Lung microvascular endothelial cell (primary cell): ENCODE data around the gene NSD2. TPM values are rescaled to one million over a fixed set of nuclear protein-coding genes. Genes with fewer than 3 reads are reported as not detected.
A peak's percentile ranks its signal among the peaks of the same experiment; 100 is the strongest.

ENCODE experiments used
- DNase-seq, 2 donors: peaks; one replicate each; pipeline versions ENCODE4 v3.0.0 to v3.0.0-alpha.2; 2010; ENCODE audit warnings: low read depth in 2 of 2
- total RNA-seq: library from RNA; depleted of rRNA; stranded (reverse); fragments of >200 nt; gene quantifications from 2 replicates; pipeline ENCODE4 v1.2.1, GENCODE V29; 2014

Gene NSD2
- total RNA-seq, 1 donor from 2014 or later = 32.7 TPM

- no peak for DNase-seq
These were observed 99.7 kb downstream of the NSD2 start for GRCh38 chr4:1970926-1971325.

GRCh38 chr4:1971456-1972200 lies 100.4 kb downstream of the NSD2 start:
- no peak for DNase-seq

DNA sequence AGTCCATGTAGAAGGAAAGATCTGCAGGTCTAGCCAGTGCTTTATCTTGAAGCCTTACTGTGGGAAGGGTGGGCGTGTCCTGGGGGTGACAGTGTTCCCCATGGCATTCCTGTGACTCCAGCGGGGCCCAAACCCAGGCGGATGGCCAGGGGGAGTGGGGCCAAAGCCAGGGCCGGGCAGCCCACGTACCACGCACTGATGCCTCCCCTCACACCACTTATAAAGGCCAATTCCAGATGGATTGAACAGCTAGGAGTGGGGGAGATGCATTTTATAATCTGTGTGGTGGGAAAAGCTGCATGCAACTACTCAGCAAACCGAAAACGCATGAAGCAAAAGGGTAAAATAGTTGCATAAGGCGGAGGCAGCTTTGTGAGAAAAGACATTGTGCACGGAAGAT lies 101.2 kb downstream of the NSD2 start:
- no peak for DNase-seq

DNA sequence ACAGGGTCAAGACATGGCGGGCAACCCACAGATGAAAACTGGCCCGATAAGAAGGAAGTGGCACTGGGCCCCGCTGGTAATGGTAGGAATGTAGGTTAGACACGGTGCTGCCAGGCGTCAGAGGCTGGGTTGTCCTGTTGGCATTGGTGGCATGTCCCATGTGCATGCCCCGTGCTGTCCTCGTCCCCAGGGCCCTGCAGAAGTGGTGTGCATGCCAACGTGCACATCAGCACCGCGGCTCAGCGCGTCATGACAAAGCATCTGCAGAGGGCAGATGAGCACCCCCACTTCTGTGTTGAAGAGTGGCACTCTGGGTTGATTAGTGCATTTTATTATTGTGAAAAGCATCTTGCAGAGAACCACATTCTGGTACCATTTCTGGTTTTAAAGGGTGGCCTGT lies 102.0 kb downstream of the NSD2 start:
- no peak for DNase-seq

DNA sequence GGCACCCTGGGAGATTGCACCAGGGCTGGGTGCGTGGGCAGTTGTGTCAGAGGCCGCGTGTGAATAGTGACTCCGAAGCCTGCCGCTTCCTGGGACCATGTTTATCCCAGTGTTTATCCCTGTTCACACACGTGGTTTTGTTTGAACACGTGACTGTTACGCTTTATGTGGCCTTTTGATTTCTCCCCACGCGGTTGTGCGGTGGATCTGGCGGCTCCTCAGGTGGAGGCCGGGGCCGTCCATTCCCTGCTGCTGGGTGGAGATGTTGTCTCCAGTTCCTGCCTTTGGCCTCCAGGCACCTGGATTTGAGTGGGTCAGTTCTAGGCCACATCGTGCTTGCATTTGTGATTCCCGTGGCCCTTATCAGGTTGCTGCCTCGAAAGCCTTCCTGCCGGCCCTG lies 102.5 kb downstream of the NSD2 start:
- no peak for DNase-seq

DNA sequence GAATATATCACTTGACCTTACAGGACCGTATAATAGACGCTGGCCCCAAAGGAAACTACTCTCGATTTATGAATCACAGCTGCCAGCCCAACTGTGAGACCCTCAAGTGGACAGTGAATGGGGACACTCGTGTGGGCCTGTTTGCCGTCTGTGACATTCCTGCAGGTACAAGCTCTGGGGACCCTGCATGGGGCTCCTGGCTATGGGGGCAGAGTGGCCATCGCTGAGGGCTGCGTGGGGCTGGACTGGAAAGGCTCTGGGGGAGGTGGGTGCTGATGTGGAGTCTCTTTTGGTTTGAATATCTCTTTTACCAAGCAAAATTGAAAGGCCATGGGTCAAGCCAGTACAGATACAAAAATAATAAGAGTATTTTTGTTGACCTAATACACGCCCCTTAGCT lies 103.6 kb downstream of the NSD2 start:
- no peak for DNase-seq

DNA sequence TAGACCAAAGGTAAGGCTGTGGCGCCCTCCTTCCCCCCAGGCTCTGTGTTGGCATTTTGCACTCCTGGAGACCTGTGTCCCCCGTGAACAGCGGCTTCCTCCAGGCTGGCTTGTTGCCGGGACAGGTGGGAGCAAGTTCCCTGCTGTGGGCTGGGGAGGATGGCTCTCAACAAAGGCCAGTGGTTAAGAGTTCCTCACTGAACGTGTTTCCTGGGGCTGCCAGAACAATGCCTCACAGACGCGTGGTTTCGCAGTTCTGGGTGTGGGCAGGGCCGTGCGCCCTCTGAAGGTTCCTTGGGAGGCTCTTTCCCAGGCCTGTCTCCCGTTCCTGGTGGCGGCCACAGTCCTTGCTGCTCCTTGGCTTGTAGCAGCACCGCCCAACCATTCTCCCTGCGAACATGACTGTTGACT lies 104.2 kb downstream of the NSD2 start:
- no peak for DNase-seq

DNA sequence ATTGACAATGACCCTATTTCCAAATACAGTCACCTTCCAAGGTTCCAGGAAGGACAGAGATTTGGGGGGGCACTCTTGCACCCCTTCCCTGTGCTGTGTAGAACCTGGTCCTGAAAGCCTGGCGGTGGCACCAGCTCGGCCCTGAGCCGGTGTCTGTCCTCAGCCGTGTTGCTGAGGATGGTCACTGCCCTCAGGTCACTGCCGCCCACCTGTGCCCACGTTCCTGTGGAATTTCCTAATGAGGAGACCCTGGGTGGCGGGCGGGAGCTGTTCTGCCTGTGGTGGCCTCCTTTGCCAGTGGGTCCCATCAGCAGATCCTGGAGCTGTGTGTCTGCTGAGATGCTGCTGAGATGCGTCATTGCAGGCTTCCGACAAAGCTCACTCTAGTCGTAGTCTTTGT lies 104.7 kb downstream of the NSD2 start:
- DNase-seq = no peak

GRCh38 chr4:1976416-1977352 lies 105.5 kb downstream of the NSD2 start:
- DNase-seq = no peak

GRCh38 chr4:1978226-1978625 lies 107.0 kb downstream of the NSD2 start:
- no peak for DNase-seq

DNA sequence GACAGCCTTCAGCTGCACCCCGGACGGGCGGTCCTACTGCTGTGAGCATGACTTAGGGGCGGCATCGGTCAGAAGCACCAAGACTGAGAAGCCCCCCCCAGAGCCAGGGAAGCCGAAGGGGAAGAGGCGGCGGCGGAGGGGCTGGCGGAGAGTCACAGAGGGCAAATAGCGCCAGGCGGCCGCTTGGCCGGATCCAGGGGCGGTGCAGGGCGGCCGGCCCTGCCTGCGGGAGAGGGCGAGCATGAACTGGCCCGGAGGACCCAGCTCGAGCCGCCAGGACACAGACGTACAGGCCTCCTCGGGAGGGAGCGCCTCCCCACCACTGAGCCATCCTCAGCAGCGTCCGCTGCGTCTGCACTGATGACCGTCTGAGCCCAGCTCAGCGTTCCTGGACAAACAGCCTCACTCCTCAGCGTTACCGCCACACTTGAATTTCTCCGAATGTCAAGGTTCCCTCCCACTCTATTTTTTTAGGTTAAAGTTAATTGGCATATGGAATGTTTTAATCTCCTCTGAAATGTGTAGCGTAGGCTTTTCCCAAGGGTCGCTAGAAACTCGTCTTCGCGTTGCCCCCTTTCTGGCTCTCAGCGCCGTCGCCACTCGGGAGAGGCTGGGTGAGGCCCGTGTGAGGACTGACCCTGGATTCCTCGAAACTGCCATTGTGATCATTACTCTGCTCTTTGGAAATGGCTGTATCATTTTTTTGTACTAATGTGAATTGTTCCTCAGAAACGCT lies 107.7 kb downstream of the NSD2 start:
- no peak for DNase-seq

DNA sequence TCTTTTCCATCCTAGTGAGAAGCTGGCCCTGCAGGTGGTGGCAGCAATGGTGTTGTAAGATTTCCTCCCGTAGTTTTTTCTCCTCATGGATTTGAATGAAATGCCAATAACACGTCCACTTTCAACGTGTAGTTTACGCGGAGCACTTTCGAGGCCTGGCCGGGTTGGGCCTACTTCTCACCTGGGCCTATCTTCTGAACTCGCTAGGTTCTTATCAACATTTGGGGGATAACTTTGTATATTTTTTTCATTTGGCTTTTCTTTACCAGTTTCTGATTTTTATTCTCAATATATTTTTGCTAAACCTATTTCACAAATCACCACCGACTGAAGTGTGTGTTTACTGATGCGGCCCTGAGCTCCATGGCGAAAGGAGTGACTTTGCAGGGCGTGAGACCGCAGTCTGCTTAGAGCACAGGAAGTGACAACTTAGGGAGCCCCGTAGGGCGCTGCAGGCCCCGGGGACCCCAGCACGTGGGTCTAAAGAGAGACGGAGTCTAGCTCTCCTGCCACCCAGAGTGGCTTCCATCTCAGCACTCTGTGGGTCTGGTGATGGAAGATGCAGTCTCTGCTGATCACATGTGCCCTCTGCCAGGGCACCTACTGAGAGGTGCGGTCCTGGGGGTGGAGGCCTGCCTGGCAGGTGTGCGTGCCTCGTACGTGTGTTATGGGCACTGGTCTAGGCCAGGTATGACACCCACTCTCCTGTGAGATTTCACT lies 108.4 kb downstream of the NSD2 start:
- DNase-seq = no peak

GRCh38 chr4:1980561-1981041 lies 109.4 kb downstream of the NSD2 start:
- DNase-seq = no peak

DNA sequence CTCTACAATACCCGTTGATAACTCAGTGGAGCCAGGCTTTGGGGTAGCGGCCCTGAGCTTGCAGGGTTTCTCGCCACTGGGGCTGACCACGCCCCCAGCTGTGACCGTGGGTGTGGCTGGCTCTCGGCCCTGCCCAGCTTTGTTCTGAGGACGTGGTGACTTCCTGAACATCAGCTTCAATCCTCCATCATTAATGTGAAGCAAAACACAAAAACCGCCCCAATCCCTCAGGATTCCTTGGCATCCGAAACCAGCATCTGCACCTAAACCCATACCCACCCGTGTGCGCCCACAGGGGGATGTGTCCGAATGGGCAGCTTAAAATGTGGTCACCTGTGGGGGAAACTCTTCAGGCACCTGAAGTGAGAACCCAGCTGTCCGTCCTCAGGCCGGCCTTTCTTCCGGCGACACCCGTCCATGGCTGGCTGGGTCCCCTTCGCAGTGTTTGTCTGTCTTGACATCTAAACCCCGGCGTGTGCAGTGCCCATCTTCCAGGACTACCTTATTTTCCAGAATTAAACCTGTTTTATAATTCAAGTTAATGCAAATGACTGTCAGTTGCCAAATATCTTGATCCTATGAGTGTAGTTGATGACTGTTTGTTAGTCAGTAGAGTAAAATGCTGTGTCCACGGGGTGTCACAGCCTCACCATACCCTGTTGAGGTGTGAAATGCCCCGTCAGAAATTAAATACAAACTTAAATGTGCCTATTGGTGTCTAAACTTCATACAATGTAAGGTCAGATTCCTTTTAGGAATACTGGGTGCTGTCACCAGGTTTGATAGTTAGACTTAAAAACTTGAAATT lies 110.3 kb downstream of the NSD2 start:
- peak; percentile 24 to 41 for DNase-seq

GRCh38 chr4:1982124-1983052 lies 111.2 kb downstream of the NSD2 start:
- DNase-seq = peak in 1 of 2 donors; percentile 21

DNA sequence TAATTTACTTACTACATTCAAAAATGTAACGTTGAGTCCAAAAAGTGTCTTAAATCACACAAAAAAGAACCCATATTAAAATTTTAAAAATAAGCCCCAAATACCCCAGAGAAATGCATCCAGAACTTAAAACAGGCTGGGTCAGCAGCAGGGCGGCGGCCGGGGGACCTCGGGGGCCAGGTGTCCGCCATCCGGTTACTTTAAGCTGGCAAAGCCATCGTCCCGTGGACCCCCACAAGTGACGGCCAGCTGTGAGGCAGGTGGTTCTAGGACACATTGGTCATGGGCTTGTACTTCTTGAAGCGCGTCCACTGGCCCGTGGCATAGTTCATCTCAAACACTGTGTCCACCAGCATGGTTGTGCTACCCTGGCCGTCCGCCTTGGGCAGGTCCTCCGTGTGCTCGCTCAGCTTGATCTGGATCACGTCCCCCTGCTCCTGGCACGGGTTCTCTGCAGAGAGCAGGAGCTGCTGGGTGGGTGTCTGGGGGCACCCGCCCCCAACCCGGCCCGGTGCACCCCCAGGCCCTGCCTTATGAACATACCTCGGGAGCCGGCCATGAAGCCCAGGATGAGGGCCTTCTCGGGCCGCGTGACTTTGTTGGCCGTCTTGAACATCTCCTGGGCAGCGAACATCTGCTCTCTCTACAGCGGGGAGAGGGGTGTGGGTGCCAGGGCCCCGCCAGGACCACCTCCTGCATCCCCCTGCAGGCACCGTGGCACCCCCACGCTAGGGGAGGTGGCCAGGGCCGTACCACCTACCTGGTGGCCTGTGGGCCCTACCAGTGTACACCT lies 112.1 kb downstream of the NSD2 start:
- no peak for DNase-seq

DNA sequence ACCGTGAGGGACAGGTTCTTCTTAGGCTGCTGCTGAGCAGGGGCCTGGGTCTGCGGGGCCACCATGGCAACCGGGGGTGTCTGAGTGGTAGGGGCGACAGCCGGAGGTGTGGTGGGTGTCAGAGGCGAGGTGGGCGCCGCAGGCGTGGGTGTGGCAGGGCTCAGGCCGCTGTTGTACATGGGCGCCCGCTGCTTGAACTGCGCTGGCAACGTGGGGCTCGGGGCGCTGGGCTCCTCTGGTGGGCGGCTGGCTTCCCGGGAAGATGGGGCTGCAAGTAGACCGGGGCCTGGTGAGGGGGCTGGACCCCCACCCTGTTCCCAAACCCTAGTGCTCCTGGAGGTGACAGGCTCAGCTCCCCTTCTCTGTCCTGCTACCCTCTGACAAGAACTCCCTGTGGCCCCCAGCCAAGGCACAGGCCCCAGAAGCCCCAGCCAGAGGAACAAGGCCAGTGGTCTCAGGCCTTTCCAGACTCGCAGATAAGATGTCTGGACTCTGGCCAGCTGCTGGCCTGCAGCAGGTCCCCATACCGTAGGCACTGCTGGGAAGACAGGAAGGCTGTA lies 112.7 kb downstream of the NSD2 start:
- no peak for DNase-seq
